ENCODE data around the gene RSBN1.

DNA sequence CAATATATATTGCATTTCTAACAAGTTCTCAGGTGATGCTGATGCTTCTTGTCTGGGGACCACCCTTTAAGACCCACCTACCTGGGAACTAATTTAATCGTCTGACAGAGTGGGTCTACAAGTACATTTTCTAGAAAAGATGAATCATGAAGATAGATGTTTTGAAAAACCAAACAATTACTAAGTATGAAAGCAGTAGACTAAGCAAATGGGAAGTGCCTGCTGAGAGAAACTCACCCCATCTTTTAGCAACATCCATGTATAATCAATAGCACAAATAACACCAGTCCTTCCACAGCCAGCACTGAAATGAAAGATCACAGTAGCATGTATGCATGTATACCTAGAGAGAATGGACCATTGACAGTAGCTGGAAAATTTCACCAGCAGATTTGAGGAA, 42.0 kb upstream of the RSBN1 start:
- TF ChIP-seq, protein P1, sequence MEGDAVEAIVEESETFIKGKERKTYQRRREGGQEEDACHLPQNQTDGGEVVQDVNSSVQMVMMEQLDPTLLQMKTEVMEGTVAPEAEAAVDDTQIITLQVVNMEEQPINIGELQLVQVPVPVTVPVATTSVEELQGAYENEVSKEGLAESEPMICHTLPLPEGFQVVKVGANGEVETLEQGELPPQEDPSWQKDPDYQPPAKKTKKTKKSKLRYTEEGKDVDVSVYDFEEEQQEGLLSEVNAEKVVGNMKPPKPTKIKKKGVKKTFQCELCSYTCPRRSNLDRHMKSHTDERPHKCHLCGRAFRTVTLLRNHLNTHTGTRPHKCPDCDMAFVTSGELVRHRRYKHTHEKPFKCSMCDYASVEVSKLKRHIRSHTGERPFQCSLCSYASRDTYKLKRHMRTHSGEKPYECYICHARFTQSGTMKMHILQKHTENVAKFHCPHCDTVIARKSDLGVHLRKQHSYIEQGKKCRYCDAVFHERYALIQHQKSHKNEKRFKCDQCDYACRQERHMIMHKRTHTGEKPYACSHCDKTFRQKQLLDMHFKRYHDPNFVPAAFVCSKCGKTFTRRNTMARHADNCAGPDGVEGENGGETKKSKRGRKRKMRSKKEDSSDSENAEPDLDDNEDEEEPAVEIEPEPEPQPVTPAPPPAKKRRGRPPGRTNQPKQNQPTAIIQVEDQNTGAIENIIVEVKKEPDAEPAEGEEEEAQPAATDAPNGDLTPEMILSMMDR (IDR thresholded peaks at IDR 0.05 in 2 of 3, conservative IDR thresholded peaks at IDR 0.05 in 1 of 3; ENCODE audit: borderline replicate concordance in 1 of 3, insufficient read depth in 1 of 3, low read depth in 2 of 3, low read length in 2 of 3) = no peak
- TF ChIP-seq POLR2AphosphoS5 (IDR thresholded peaks at IDR 0.05; ENCODE audit: low read depth, low read length) (no peak), POLR2A (IDR thresholded peaks at IDR 0.05; ENCODE audit: borderline replicate concordance, extremely low read depth, insufficient read depth, insufficient read length) (no peak), YY1 (IDR thresholded peaks at IDR 0.05; ENCODE audit: extremely low read depth, insufficient replicate concordance, low read depth, low read length) (no peak), ZNF274 (IDR thresholded peaks at IDR 0.05; ENCODE audit: low read depth, low read length) (no peak)
